Calu3 (cell line): ENCODE data around the gene WWOX. TPM values are rescaled to one million over a fixed set of nuclear protein-coding genes. Genes with fewer than 3 reads are reported as not detected.

ENCODE experiments used
- BruUV-seq: library from RNA; stranded (reverse); fragments of 400-500 nt; replicated peaks from 2 replicates; lab custom pipeline; 2021; lab: Mats Ljungman, UMichigan
- CTCF ChIA-PET: fragments of 300-600 bp; sonication (Branson Sonifier 250); formaldehyde crosslinking; loops from one replicate; lab custom pipeline; 2022; ENCODE audit warnings: antibody characterized with exemption; lab: Charles Lee
- DNase-seq: peaks from one replicate; pipeline ENCODE4 v3.0.0; 2022
- H3K27ac Mint-ChIP-seq: one replicate; pipeline ENCODE4 v1.8.0; 2022; ENCODE audit warnings: mixed read lengths; ENCODE audit not compliant: unreplicated experiment
- H3K27me3 Mint-ChIP-seq: one replicate; pipeline ENCODE4 v1.8.0; 2022; ENCODE audit warnings: mixed read lengths; ENCODE audit not compliant: unreplicated experiment
- H3K36me3 Mint-ChIP-seq: one replicate; pipeline ENCODE4 v1.8.0; 2022; ENCODE audit warnings: mild to moderate bottlenecking, moderate library complexity, mixed read lengths; ENCODE audit not compliant: insufficient read depth, unreplicated experiment
- H3K4me1 Mint-ChIP-seq: one replicate; pipeline ENCODE4 v1.8.0; 2022; ENCODE audit warnings: mild to moderate bottlenecking, low read depth, mixed read lengths; ENCODE audit not compliant: unreplicated experiment
- H3K4me3 Mint-ChIP-seq: one replicate; pipeline ENCODE4 v1.8.0; 2022; ENCODE audit warnings: mild to moderate bottlenecking, low read depth, moderate library complexity, mixed read lengths; ENCODE audit not compliant: unreplicated experiment
- H3K9me3 Mint-ChIP-seq: one replicate; pipeline ENCODE4 v1.8.0; 2022; ENCODE audit warnings: low read depth, mixed read lengths; ENCODE audit not compliant: unreplicated experiment
- CTCF ChIP-seq: fragments of 200-600 bp; IDR thresholded peaks from one replicate; pipeline ENCODE4 v1.8.0; 2022; ENCODE audit warnings: antibody characterized with exemption; ENCODE audit not compliant: unreplicated experiment
- intact Hi-C: fragments of 100-400 bp; cut with micrococcal nuclease; formaldehyde crosslinking; loops from one replicate; pipeline ENCODE4 v1.10.0; 2022; ENCODE audit not compliant: unreplicated experiment
- total RNA-seq: library from RNA; stranded (reverse); gene quantifications from 2 replicates; pipeline ENCODE4 v1.2.3, GENCODE V29; 2022

WWOX gene
- total RNA-seq, 1 experiment from 2014 or later, result 33.5 TPM

GRCh38 chr16:78562650-78563049 lies 463.2 kb downstream of the WWOX start:
- H3K4me1 Mint-ChIP-seq, result no peaks in the 10 kb centered on the region
- intact Hi-C loops, result no loop called here
- DNase-seq, result no peak
- H3K4me3 Mint-ChIP-seq, result no peak overlapping the region
- CTCF ChIA-PET, result no interaction called here
- no TSS peak for BruUV-seq
- no peak overlapping the region for H3K27ac Mint-ChIP-seq
- TF ChIP-seq CTCF, result no peak
- peaks cover 23% of the 10 kb centered on the region for H3K9me3 Mint-ChIP-seq
- H3K36me3 Mint-ChIP-seq, result no peaks in the 10 kb centered on the region
- no peaks in the 10 kb centered on the region for H3K27me3 Mint-ChIP-seq

- TF ChIP-seq CTCF, result no peak
- H3K4me1 Mint-ChIP-seq, result no peaks in the 10 kb centered on the region
- CTCF ChIA-PET, result no interaction called here
Measured at GRCh38 chr16:78563905-78564304, 464.5 kb downstream of the WWOX start.

DNA sequence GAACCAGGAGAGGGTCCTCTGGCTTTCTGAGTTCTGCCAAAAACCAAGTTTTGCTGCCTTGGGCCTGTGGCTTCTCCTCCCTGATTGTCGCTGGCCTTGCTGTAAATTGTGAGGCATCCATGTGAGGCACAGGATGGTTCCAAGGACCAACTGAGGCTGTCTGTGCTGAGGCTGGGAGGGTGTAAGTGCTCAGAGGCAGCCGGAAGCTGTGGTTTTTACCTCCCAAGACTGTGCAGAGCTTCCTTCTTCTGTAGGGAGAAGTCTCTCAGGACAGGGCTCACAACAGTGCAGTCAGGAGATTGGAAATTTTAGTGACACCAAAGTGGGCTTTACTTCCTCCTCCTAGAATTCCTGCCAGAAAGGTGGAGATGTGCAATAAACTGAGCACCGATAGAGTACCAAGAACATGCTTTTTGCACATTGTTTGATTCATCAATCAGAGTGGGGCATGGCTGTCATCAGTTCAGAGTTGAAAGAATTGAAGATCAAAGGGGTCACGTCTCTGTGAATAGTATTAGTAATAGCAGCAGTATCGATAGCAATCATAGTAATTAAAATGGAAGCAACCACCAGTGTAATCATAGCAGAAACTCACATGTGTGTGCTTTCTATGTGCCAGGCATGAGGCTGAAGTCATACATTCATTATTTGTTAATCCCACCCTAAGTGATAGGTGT lies 467.1 kb downstream of the WWOX start:
- no peak for TF ChIP-seq CTCF
- H3K27me3 Mint-ChIP-seq, result no peaks in the 10 kb centered on the region
- no TSS peak for BruUV-seq
- H3K36me3 Mint-ChIP-seq, result no peaks in the 10 kb centered on the region
- peaks cover 19% of the 10 kb centered on the region for H3K9me3 Mint-ChIP-seq
- DNase-seq, result no peak
- H3K4me1 Mint-ChIP-seq, result no peaks in the 10 kb centered on the region
- CTCF ChIA-PET, result no interaction called here
- intact Hi-C loops, result no loop called here
- no peak overlapping the region for H3K27ac Mint-ChIP-seq
- no peak overlapping the region for H3K4me3 Mint-ChIP-seq

More at GRCh38 chr16:78563905-78564304, 464.5 kb downstream of the WWOX start:
- no TSS peak for BruUV-seq
- Mint-ChIP-seq H3K36me3 (no peaks in the 10 kb centered on the region), H3K9me3 (peaks cover 23% of the 10 kb centered on the region), H3K27me3 (no peaks in the 10 kb centered on the region), H3K4me3 (no peak overlapping the region), H3K27ac (no peak overlapping the region)
- intact Hi-C loops, result no loop called here
- no peak for DNase-seq

DNA sequence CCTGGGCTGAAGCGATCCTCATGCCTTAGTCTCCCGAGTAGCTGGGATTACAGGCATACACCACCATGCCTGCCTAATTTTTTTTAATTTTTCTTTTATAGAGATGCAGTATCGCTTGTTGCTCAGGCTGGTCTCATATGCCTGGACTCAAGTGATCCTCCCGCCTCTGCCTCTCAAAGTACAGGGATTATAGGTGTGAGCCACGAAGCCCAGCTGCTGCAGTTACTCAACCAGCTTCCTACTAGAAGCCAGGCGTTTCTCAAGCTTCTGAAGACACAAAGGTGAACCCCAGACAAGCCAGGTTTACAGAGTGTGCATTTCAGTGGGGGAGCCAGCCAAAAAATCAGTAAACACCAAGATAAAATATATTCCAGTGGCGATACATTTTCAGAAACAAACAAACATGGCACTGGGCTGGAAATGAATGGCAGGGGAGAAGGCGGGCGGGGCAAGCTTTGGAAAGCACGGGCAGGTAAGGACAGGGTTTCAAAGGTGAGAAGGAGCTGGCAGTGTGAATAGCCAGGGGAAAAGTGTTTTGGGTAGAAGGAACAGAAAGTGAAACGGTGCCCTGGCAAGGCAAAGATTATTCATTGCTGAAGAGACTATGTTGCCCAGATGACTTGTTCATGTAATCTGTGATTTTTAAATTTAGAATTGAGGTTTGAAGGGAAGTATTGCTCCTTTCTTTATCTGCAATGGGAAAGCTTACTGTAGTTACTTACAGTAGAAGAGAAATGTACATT lies 471.1 kb downstream of the WWOX start:
- no peak for DNase-seq
- intact Hi-C loops, result no loop called here
- BruUV-seq, result no TSS peak
- CTCF ChIA-PET, result no interaction called here
- H3K4me3 Mint-ChIP-seq, result no peak overlapping the region
- H3K9me3 Mint-ChIP-seq, result peaks cover 19% of the 10 kb centered on the region
- TF ChIP-seq CTCF, result no peak
- H3K27me3 Mint-ChIP-seq, result no peaks in the 10 kb centered on the region
- no peak overlapping the region for H3K27ac Mint-ChIP-seq
- H3K36me3 Mint-ChIP-seq, result no peaks in the 10 kb centered on the region
- H3K4me1 Mint-ChIP-seq, result no peaks in the 10 kb centered on the region
